ENCODE data around the gene MINDY2. TPM values are rescaled to one million over a fixed set of nuclear protein-coding genes. Genes with fewer than 3 reads are reported as not detected.
"Not testable (repeated sequence)": the region's sequence is repeated elsewhere in the genome, so short reads cannot be mapped to it uniquely, and the experiment has no call there.

Gene MINDY2
- total RNA-seq, 1 donor from 2014 or later = 20.9 TPM

GRCh38 chr15:58852347-58852746 is 81.2 kb downstream of the MINDY2 start:
- peak; percentile 19 for TF ChIP-seq CTCF (conservative IDR thresholded peaks at IDR 0.05; ENCODE audit: low read depth, low read length)
- DNase-seq (ENCODE audit: low read depth) = no peak
- no peak overlapping the region for H3K4me3 ChIP-seq (ENCODE audit: low read depth, low read length)

GRCh38 chr15:58854593-58854992 is 83.5 kb downstream of the MINDY2 start:
- TF ChIP-seq CTCF (conservative IDR thresholded peaks at IDR 0.05; ENCODE audit: low read depth, low read length) = no peak
- no peak for DNase-seq (ENCODE audit: low read depth)
- no peak overlapping the region for H3K4me3 ChIP-seq (ENCODE audit: low read depth, low read length)

- no peak for DNase-seq (ENCODE audit: low read depth)
- no peak for TF ChIP-seq CTCF (conservative IDR thresholded peaks at IDR 0.05; ENCODE audit: low read depth, low read length)
- no peak overlapping the region for H3K4me3 ChIP-seq (ENCODE audit: low read depth, low read length)
Observed at GRCh38 chr15:58856086-58856485, 85.0 kb downstream of the MINDY2 start.

GRCh38 chr15:58856621-58857020 is 85.5 kb downstream of the MINDY2 start:
- DNase-seq (ENCODE audit: low read depth); H3K4me3 ChIP-seq (ENCODE audit: low read depth, low read length): not testable (repeated sequence)

- H3K4me3 ChIP-seq (ENCODE audit: low read depth, low read length) = no peak overlapping the region
- no peak for TF ChIP-seq CTCF (conservative IDR thresholded peaks at IDR 0.05; ENCODE audit: low read depth, low read length)
- no peak for DNase-seq (ENCODE audit: low read depth)
Observed at GRCh38 chr15:58862326-58862725, 91.2 kb downstream of the MINDY2 start.

GRCh38 chr15:58864602-58865424 is 93.7 kb downstream of the MINDY2 start:
- peak overlapping the region; percentile 50 for H3K4me3 ChIP-seq (ENCODE audit: low read depth, low read length)
- TF ChIP-seq CTCF (conservative IDR thresholded peaks at IDR 0.05; ENCODE audit: low read depth, low read length) = no peak
- DNase-seq (ENCODE audit: low read depth) = no peak

- H3K4me3 ChIP-seq (ENCODE audit: low read depth, low read length) = peak overlapping the region; percentile 50
- no peak for TF ChIP-seq CTCF (conservative IDR thresholded peaks at IDR 0.05; ENCODE audit: low read depth, low read length)
- no peak for DNase-seq (ENCODE audit: low read depth)
Observed at GRCh38 chr15:58865425-58865880, 94.4 kb downstream of the MINDY2 start.

Measured in epithelial cell of proximal tubule (primary cell).